HCT116 (cell line): ENCODE measurements around the gene FTCD. TPM values are rescaled to one million over a fixed set of nuclear protein-coding genes. Genes with fewer than 3 reads are reported as not detected.

Experiments
- ATAC-seq: fragments of 200-7000 bp; cut with Tn5 transposase; 2 replicates; pipeline ENCODE4 v1.9.1; 2020; ENCODE audit warnings: mild to moderate bottlenecking, moderate library complexity
- BruUV-seq: library from RNA; stranded (reverse); fragments of 400-500 nt; replicated peaks from 2 replicates; lab custom pipeline; 2021; lab: Mats Ljungman, UMichigan
- CTCF ChIA-PET: fragments of 300-600 bp; sonication (Branson Sonifier 250); formaldehyde crosslinking; loops from one replicate; lab custom pipeline; 2021; ENCODE audit warnings: antibody characterized with exemption; lab: Charles Lee
- POLR2A ChIA-PET: fragments of 300-600, 350-600 bp; sonication (Branson Sonifier 250); formaldehyde crosslinking; loops from one replicate; lab custom pipeline; 2021; ENCODE audit warnings: antibody characterized with exemption; lab: Charles Lee
- RAD21 ChIA-PET, 2 experiments: fragments of 300-600 bp; sonication (Branson Sonifier 250); formaldehyde crosslinking; loops; one replicate each; lab custom pipeline; 2023; ENCODE audit warnings: low total read pairs in 2 of 2; ENCODE audit not compliant: uncharacterized antibody in 2 of 2, unreplicated experiment in 2 of 2, low non-redundant PET in 1 of 2; lab: Charles Lee
- DNase-seq: peaks from one replicate; pipeline ENCODE4 v3.0.0-alpha.2; 2010; ENCODE audit warnings: low read depth, low spot score
- H2AFZ ChIP-seq: fragments of 200-600 bp; shearing (Covaris generic), sonication (generic); 2 replicates; pipeline ENCODE4 v1.6.1; 2017; ENCODE audit warnings: low read depth, mixed run types, mixed read lengths, antibody characterized with exemption, low read length; ENCODE audit not compliant: poor library complexity, severe bottlenecking
- H3K27ac ChIP-seq: 2 replicates; pipeline ENCODE4 v1.5.1; 2012; ENCODE audit warnings: low read depth, low read length
- H3K27me3 ChIP-seq: fragments of 200-600 bp; sonication (generic); 2 replicates; pipeline ENCODE4 v1.6.1; 2016; ENCODE audit warnings: mixed run types, low read length, mixed read lengths; ENCODE audit not compliant: insufficient read depth
- H3K36me3 ChIP-seq, 2 experiments: fragments of 200-500 bp in 1 of 2; fragments of 200-600 bp in 1 of 2; sonication (Bioruptor generic) in 1 of 2; sonication (generic) in 1 of 2; 2 replicates each; pipeline versions ENCODE4 v1.5.1 to v1.6.1; 2014 to 2016; ENCODE audit warnings: low read length in 2 of 2, inconsistent platforms in 1 of 2, mixed read lengths in 1 of 2, mixed run types in 1 of 2; ENCODE audit not compliant: insufficient read depth in 2 of 2, control insufficient read depth in 1 of 2
- H3K4me1 ChIP-seq, 2 experiments: fragments of 200-600 bp in 1 of 2; sonication (generic) in 1 of 2; 2 replicates each; pipeline versions ENCODE4 v1.5.1 to v1.6.1; 2012 to 2017; ENCODE audit warnings: low read length in 2 of 2, inconsistent platforms in 1 of 2, mild to moderate bottlenecking in 1 of 2, mixed read lengths in 1 of 2, mixed run types in 1 of 2, moderate library complexity in 1 of 2; ENCODE audit not compliant: insufficient read depth in 2 of 2, control insufficient read depth in 1 of 2
- H3K4me2 ChIP-seq: fragments of 200-600 bp; sonication (generic); 2 replicates; pipeline ENCODE4 v1.6.1; 2017; ENCODE audit warnings: mixed run types, low read length, mixed read lengths
- H3K4me3 ChIP-seq, 2 experiments: fragments of 200-600 bp in 1 of 2; sonication (generic) in 1 of 2; replicated peaks in 1 of 2; 2 replicates each; pipeline ENCODE4 v1.5.1; 2011 to 2016; ENCODE audit warnings: low read length in 2 of 2, control low read depth in 1 of 2, low read depth in 1 of 2, mild to moderate bottlenecking in 1 of 2, mixed read lengths in 1 of 2, mixed run types in 1 of 2
- H3K79me2 ChIP-seq: fragments of 200-600 bp; sonication (generic); 2 replicates; pipeline ENCODE4 v1.6.1; 2017; ENCODE audit warnings: mild to moderate bottlenecking, mixed run types, low read length, moderate library complexity, mixed read lengths; ENCODE audit not compliant: insufficient read depth
- H3K9ac ChIP-seq: fragments of 200-600 bp; sonication (generic); 2 replicates; pipeline ENCODE4 v1.6.1; 2016; ENCODE audit warnings: low read length, mixed read lengths
- H3K9me2 ChIP-seq: fragments of 200-600 bp; sonication (generic), shearing (Covaris generic); 2 replicates; pipeline ENCODE4 v1.6.1; 2017; ENCODE audit warnings: mixed run types, mild to moderate bottlenecking, moderate library complexity; ENCODE audit not compliant: insufficient read depth
- H3K9me3 ChIP-seq, 2 experiments: fragments of 200-500 bp in 1 of 2; fragments of 200-600 bp in 1 of 2; sonication (Bioruptor generic) in 1 of 2; sonication (generic) in 1 of 2; 2 replicates each; pipeline ENCODE4 v1.6.1; 2014 to 2017; ENCODE audit warnings: low read length in 2 of 2, mixed read lengths in 2 of 2, inconsistent platforms in 1 of 2, low read depth in 1 of 2, mild to moderate bottlenecking in 1 of 2, mixed run types in 1 of 2, moderate library complexity in 1 of 2; ENCODE audit not compliant: control insufficient read depth in 1 of 2, insufficient read depth in 1 of 2
- H4K20me1 ChIP-seq: fragments of 200-600 bp; sonication (generic), shearing (Covaris generic); 2 replicates; pipeline ENCODE4 v1.6.1; 2017; ENCODE audit warnings: mixed run types, mild to moderate bottlenecking, moderate library complexity; ENCODE audit not compliant: insufficient read depth
- CBX3 ChIP-seq: IDR thresholded peaks from 2 replicates; pipeline ENCODE4 v1.6.1; 2012; ENCODE audit warnings: low read depth
- CEBPB ChIP-seq: IDR thresholded peaks from 2 replicates; pipeline ENCODE4 v1.6.1; 2012; ENCODE audit warnings: low read depth
- ELF1 ChIP-seq: IDR thresholded peaks from 2 replicates; pipeline ENCODE4 v1.6.1; 2012; ENCODE audit warnings: low read depth, borderline replicate concordance
- EZH2phosphoT487 ChIP-seq: fragments of 200-600 bp; IDR thresholded peaks from 2 replicates; pipeline ENCODE4 v1.6.1; 2018; ENCODE audit warnings: antibody characterized with exemption, borderline replicate concordance
- JUND ChIP-seq: IDR thresholded peaks from 2 replicates; pipeline ENCODE4 v1.6.1; 2012
- POLR2AphosphoS5 ChIP-seq: IDR thresholded peaks from 2 replicates; pipeline ENCODE4 v1.6.1; 2011; ENCODE audit warnings: mild to moderate bottlenecking, low read depth, low read length, moderate library complexity
- RAD21 ChIP-seq: IDR thresholded peaks from 2 replicates; pipeline ENCODE4 v1.6.1; 2012; ENCODE audit warnings: low read depth, mild to moderate bottlenecking
- SIN3A ChIP-seq: IDR thresholded peaks from 2 replicates; pipeline ENCODE4 v1.6.1; 2012; ENCODE audit warnings: low read depth
- SP1 ChIP-seq: IDR thresholded peaks from 2 replicates; pipeline ENCODE4 v1.6.1; 2012; ENCODE audit warnings: low read depth
- intact Hi-C: fragments of 100-400 bp; cut with micrococcal nuclease; formaldehyde crosslinking; loops from 2 replicates; pipeline ENCODE4 v1.10.0; 2022
- total RNA-seq: library from RNA; stranded (reverse); gene quantifications from one replicate; pipeline ENCODE4 v1.2.1, GENCODE V29; 2021; ENCODE audit not compliant: unreplicated experiment
- TF ChIP-seq, protein P1 (sequence below): IDR thresholded peaks from 2 replicates; pipeline ENCODE4 v1.6.1; 2012
- TF ChIP-seq, protein P2 (sequence below): IDR thresholded peaks from 2 replicates; pipeline ENCODE4 v1.6.1; 2011; ENCODE audit warnings: mild to moderate bottlenecking, low read length, moderate library complexity; ENCODE audit not compliant: insufficient replicate concordance; ENCODE audit errors: extremely low read depth
- TF ChIP-seq, protein P3 (sequence below): IDR thresholded peaks from 2 replicates; pipeline ENCODE4 v1.6.1; 2012
- TF ChIP-seq, protein P4 (sequence below), 3 experiments: fragments of 200-600 bp in 1 of 3; sonication (generic) in 1 of 3; IDR thresholded peaks in 2 of 3; conservative IDR thresholded peaks in 1 of 3; 2 replicates each; pipeline ENCODE4 v1.5.1; 2012 to 2017; ENCODE audit warnings: low read depth in 2 of 3, low read length in 2 of 3, antibody characterized with exemption in 1 of 3, borderline replicate concordance in 1 of 3, control low read depth in 1 of 3, mild to moderate bottlenecking in 1 of 3, mixed read lengths in 1 of 3, mixed run types in 1 of 3, moderate library complexity in 1 of 3; ENCODE audit not compliant: insufficient read depth in 1 of 3

Gene FTCD
- total RNA-seq, 1 experiment from 2014 or later = 2.5 TPM

DNA sequence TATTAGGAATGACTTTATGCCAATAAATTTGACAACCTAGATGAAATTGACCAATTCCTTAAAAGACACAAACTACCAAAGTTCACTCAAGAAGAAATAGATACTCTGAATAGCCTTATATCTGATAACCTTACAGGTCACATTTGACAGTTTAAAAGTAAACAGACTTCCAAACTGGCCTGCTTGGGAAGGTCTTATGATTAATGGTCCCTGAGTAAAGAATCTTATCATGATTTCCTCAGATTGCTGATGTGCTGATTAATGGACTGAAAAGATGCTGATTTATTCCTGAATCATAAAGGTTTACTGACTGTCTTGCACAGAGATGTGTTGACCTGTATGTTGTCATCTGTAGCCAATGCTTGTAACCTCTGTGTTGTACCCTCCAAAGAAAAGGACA, 9.7 kb upstream of the FTCD start:
- no peaks in the 10 kb centered on the region for H4K20me1 ChIP-seq
- no peak for DNase-seq
- no peak overlapping the region for H3K4me2 ChIP-seq
- ChIA-PET CTCF (no interaction called here), RAD21 (no interaction called here), POLR2A (no interaction called here)
- H3K9ac ChIP-seq = no peak overlapping the region
- no peak overlapping the region for H3K4me3 ChIP-seq
- TF ChIP-seq, protein P1, sequence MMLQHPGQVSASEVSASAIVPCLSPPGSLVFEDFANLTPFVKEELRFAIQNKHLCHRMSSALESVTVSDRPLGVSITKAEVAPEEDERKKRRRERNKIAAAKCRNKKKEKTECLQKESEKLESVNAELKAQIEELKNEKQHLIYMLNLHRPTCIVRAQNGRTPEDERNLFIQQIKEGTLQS = no peak
- no peak for TF ChIP-seq CEBPB
- no peak for TF ChIP-seq JUND
- no peak for TF ChIP-seq CBX3
- TF ChIP-seq, protein P2, sequence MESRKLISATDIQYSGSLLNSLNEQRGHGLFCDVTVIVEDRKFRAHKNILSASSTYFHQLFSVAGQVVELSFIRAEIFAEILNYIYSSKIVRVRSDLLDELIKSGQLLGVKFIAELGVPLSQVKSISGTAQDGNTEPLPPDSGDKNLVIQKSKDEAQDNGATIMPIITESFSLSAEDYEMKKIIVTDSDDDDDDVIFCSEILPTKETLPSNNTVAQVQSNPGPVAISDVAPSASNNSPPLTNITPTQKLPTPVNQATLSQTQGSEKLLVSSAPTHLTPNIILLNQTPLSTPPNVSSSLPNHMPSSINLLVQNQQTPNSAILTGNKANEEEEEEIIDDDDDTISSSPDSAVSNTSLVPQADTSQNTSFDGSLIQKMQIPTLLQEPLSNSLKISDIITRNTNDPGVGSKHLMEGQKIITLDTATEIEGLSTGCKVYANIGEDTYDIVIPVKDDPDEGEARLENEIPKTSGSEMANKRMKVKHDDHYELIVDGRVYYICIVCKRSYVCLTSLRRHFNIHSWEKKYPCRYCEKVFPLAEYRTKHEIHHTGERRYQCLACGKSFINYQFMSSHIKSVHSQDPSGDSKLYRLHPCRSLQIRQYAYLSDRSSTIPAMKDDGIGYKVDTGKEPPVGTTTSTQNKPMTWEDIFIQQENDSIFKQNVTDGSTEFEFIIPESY = no peak
- TF ChIP-seq, protein P3, sequence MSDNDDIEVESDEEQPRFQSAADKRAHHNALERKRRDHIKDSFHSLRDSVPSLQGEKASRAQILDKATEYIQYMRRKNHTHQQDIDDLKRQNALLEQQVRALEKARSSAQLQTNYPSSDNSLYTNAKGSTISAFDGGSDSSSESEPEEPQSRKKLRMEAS = no peak
- TF ChIP-seq POLR2AphosphoS5 = no peak
- H3K79me2 ChIP-seq = no peaks in the 10 kb centered on the region
- no peak overlapping the region for H2AFZ ChIP-seq
- H3K4me1 ChIP-seq = no peaks in the 10 kb centered on the region
- H3K36me3 ChIP-seq = no peaks in the 10 kb centered on the region
- no peak for ATAC-seq
- no TSS peak for BruUV-seq
- H3K9me2 ChIP-seq = no peaks in the 10 kb centered on the region
- peaks cover 9% of the 10 kb centered on the region; the same call in 1 of the 2 replicates for H3K27me3 ChIP-seq
- no peak overlapping the region for H3K27ac ChIP-seq
- intact Hi-C loops = no loop called here
- no peaks in the 10 kb centered on the region for H3K9me3 ChIP-seq

DNA sequence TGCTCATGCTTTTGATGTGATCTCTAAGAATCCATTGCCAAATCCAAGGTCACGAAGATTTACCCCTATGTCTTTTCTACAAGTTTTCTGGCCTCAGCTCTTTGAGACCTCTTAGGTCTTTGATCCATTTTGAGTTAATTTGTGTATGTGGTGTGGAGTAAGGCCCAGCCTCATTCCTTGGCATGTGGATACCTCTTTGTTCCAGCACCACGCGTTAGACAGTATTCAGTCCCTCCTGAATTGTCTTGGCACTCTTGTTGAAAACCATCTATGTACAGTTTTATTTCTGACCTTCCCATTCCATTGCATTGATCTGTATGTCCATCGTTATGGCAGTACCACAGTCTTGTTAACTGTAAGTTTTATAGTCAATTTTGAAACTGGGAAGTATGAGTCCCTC, 8.0 kb upstream of the FTCD start:
- no peaks in the 10 kb centered on the region for H3K9me2 ChIP-seq
- no TSS peak for BruUV-seq
- H3K4me1 ChIP-seq = no peaks in the 10 kb centered on the region
- H4K20me1 ChIP-seq = no peaks in the 10 kb centered on the region
- DNase-seq = no peak
- ChIA-PET CTCF (no interaction called here), POLR2A (no interaction called here), RAD21 (no interaction called here)
- H3K36me3 ChIP-seq = no peaks in the 10 kb centered on the region
- no peak overlapping the region for H2AFZ ChIP-seq
- no peak overlapping the region for H3K4me3 ChIP-seq
- H3K9me3 ChIP-seq = no peaks in the 10 kb centered on the region
- no peak overlapping the region for H3K27ac ChIP-seq
- no peak overlapping the region for H3K9ac ChIP-seq
- H3K4me2 ChIP-seq = no peak overlapping the region
- intact Hi-C loops = no loop called here
- no peak for ATAC-seq
- peaks cover 9% of the 10 kb centered on the region; the same call in 1 of the 2 replicates for H3K27me3 ChIP-seq
- H3K79me2 ChIP-seq = no peaks in the 10 kb centered on the region
- TF ChIP-seq RAD21 = no peak
- TF ChIP-seq ELF1 = no peak
- TF ChIP-seq POLR2AphosphoS5 = no peak
- no peak for TF ChIP-seq EZH2phosphoT487
- no peak for TF ChIP-seq SIN3A
- no peak for TF ChIP-seq SP1
- TF ChIP-seq, protein P3 = no peak
- TF ChIP-seq, protein P4, sequence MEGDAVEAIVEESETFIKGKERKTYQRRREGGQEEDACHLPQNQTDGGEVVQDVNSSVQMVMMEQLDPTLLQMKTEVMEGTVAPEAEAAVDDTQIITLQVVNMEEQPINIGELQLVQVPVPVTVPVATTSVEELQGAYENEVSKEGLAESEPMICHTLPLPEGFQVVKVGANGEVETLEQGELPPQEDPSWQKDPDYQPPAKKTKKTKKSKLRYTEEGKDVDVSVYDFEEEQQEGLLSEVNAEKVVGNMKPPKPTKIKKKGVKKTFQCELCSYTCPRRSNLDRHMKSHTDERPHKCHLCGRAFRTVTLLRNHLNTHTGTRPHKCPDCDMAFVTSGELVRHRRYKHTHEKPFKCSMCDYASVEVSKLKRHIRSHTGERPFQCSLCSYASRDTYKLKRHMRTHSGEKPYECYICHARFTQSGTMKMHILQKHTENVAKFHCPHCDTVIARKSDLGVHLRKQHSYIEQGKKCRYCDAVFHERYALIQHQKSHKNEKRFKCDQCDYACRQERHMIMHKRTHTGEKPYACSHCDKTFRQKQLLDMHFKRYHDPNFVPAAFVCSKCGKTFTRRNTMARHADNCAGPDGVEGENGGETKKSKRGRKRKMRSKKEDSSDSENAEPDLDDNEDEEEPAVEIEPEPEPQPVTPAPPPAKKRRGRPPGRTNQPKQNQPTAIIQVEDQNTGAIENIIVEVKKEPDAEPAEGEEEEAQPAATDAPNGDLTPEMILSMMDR (IDR thresholded peaks at IDR 0.05 in 2 of 3, conservative IDR thresholded peaks at IDR 0.05 in 1 of 3; ENCODE audit: borderline replicate concordance in 1 of 3, insufficient read depth in 1 of 3, low read depth in 2 of 3, low read length in 2 of 3) = no peak
- TF ChIP-seq JUND = no peak
